ENCODE data around the gene OR51B4. TPM values are rescaled to one million over a fixed set of nuclear protein-coding genes. Genes with fewer than 3 reads are reported as not detected.

Gene OR51B4
- total RNA-seq, 1 experiment from 2014 or later = not detected

- Mint-ChIP-seq H3K9me3 (no peaks in the 10 kb centered on the region), H3K27ac (no peak overlapping the region), H3K4me1 (no peaks in the 10 kb centered on the region), H3K36me3 (ENCODE audit: insufficient read depth in 1 of 3, low read depth in 3 of 3) (peaks cover 0 to under 1% (median 0%) of the 10 kb centered on the region in 3 experiments; a peak in 1 of 7 replicates), H3K27me3 (ENCODE audit: low read depth) (no peaks in the 10 kb centered on the region; the same call in 1 of the 2 replicates), H3K4me3 (no peak overlapping the region)
- TF ChIP-seq CTCF (conservative IDR thresholded peaks at IDR 0.05) = no peak
- Histone ChIP-seq H3K23ac (ENCODE audit: insufficient read length, low read depth, low read length) (no peak overlapping the region), H2BK12ac (ENCODE audit: insufficient read length, low read depth, low read length) (no peak overlapping the region), H3K79me2 (ENCODE audit: insufficient read depth, low read length) (no peaks in the 10 kb centered on the region), H2BK20ac (ENCODE audit: low read depth, low read length, poor library complexity, severe bottlenecking) (no peak overlapping the region), H3K4me1 (ENCODE audit: insufficient read depth, low read length) (no peaks in the 10 kb centered on the region), H2BK15ac (ENCODE audit: low read depth, low read length) (no peak overlapping the region), H3K4ac (ENCODE audit: low read depth, low read length) (no peak overlapping the region), H3K79me1 (ENCODE audit: insufficient read depth, low read depth, low read length, poor library complexity, severe bottlenecking) (no peaks in the 10 kb centered on the region), H3K18ac (ENCODE audit: insufficient read length, low read depth, low read length) (no peak overlapping the region), H4K20me1 (ENCODE audit: control insufficient read depth, insufficient read depth, insufficient read length) (no peaks in the 10 kb centered on the region), H3K23me2 (ENCODE audit: insufficient read length, low read depth, low read length, poor library complexity, severe bottlenecking) (no peaks in the 10 kb centered on the region), H2BK5ac (ENCODE audit: insufficient read length, low read length) (no peak overlapping the region), H4K8ac (replicated peaks; ENCODE audit: insufficient read length, low read depth, low read length) (no peak overlapping the region), H2AK5ac (ENCODE audit: insufficient read length, low read length) (no peak overlapping the region), H4K5ac (ENCODE audit: insufficient read length, low read depth, low read length) (no peak overlapping the region), H2BK120ac (ENCODE audit: low read depth, low read length, poor library complexity, severe bottlenecking) (no peak overlapping the region), H3K14ac (ENCODE audit: insufficient read depth, low read length) (no peak overlapping the region), H3T11ph (ENCODE audit: low read length) (no peak overlapping the region), H3K4me2 (ENCODE audit: insufficient read depth, insufficient read length, low read length) (no peak overlapping the region), H3K56ac (ENCODE audit: insufficient read length, low read depth, low read length) (no peak overlapping the region), H3K9me3 (ENCODE audit: control insufficient read depth, low read depth, low read length) (no peaks in the 10 kb centered on the region), H4K91ac (ENCODE audit: insufficient read length, low read depth, low read length) (no peak overlapping the region), H3K9ac (ENCODE audit: extremely low read depth, insufficient read length, low read length) (no peak overlapping the region), H2AFZ (ENCODE audit: low read length) (no peak overlapping the region), H3K27ac (ENCODE audit: insufficient read length, low read depth, low read length) (no peak overlapping the region), H3K27me3 (ENCODE audit: insufficient read depth, low read length) (no peaks in the 10 kb centered on the region)
- DNase-seq = no peak
- no CpG with 5 or more reads among the region's 7 CpGs for WGBS (ENCODE audit: extremely low coverage, insufficient read length, low lambda C conversion rate)
These were observed 13.4 kb downstream of the OR51B4 start for GRCh38 chr11:5288108-5288905.

Measured in H9 (cell line).